Loucy (cell line): Measurements from ENCODE around the gene DNPEP.

Experiments
- H2AFZ ChIP-seq: fragments of 200-600 bp; sonication (generic); 2 replicates; pipeline ENCODE4 v1.6.0; 2016; ENCODE audit warnings: antibody characterized with exemption, mild to moderate bottlenecking, low read length, moderate library complexity
- H3F3A ChIP-seq: fragments of 200-600 bp; 2 replicates; pipeline ENCODE4 v1.6.0; 2016; ENCODE audit warnings: antibody characterized with exemption, low read depth, mild to moderate bottlenecking
- H3K27me3 ChIP-seq: fragments of 200-600 bp; sonication (generic); 2 replicates; pipeline ENCODE4 v1.6.1; 2014; ENCODE audit warnings: low read length, mild to moderate bottlenecking; ENCODE audit not compliant: insufficient read depth, poor library complexity, severe bottlenecking
- H3K36me3 ChIP-seq: fragments of 200-600 bp; sonication (generic); 2 replicates; pipeline ENCODE4 v1.6.1; 2016; ENCODE audit warnings: low read length; ENCODE audit not compliant: insufficient read depth
- H3K4me1 ChIP-seq: fragments of 200-600 bp; sonication (generic); 2 replicates; pipeline ENCODE4 v1.5.1; 2014; ENCODE audit warnings: low read length, mild to moderate bottlenecking; ENCODE audit not compliant: insufficient read depth, poor library complexity, severe bottlenecking
- H3K4me2 ChIP-seq: fragments of 200-600 bp; sonication (generic); 2 replicates; pipeline ENCODE4 v1.6.0; 2014; ENCODE audit warnings: antibody characterized with exemption, low read length, low read depth, mild to moderate bottlenecking; ENCODE audit not compliant: poor library complexity, severe bottlenecking
- H3K4me3 ChIP-seq: fragments of 200-600 bp; sonication (generic); 2 replicates; pipeline ENCODE4 v1.5.1; 2014; ENCODE audit warnings: low read length, mild to moderate bottlenecking, mixed read lengths; ENCODE audit not compliant: poor library complexity, severe bottlenecking
- H3K79me2 ChIP-seq: fragments of 200-600 bp; sonication (generic); 2 replicates; pipeline ENCODE4 v1.6.1; 2014; ENCODE audit warnings: low read length; ENCODE audit not compliant: insufficient read depth
- H3K9ac ChIP-seq: fragments of 200-600 bp; sonication (generic); 2 replicates; pipeline ENCODE4 v1.6.0; 2014; ENCODE audit warnings: mild to moderate bottlenecking, low read depth, low read length, moderate library complexity; ENCODE audit not compliant: poor library complexity, severe bottlenecking
- H3K9me2 ChIP-seq: fragments of 200-600 bp; sonication (generic); replicated peaks from 2 replicates; pipeline ENCODE4 v1.6.1; 2016; ENCODE audit warnings: low read depth, low read length, mixed read lengths
- H3K9me3 ChIP-seq: fragments of 200-600 bp; sonication (generic); 2 replicates; pipeline ENCODE4 v1.6.1; 2014; ENCODE audit warnings: mild to moderate bottlenecking, antibody characterized with exemption, low read length, low read depth; ENCODE audit not compliant: insufficient read depth
- H4K20me1 ChIP-seq: fragments of 200-600 bp; sonication (generic); 2 replicates; pipeline ENCODE4 v1.6.0; 2014; ENCODE audit warnings: antibody characterized with exemption, low read length, mild to moderate bottlenecking; ENCODE audit not compliant: insufficient read depth, poor library complexity, severe bottlenecking
- EZH2phosphoT487 ChIP-seq: fragments of 200-600 bp; IDR thresholded peaks from 2 replicates; pipeline ENCODE4 v1.6.1; 2018; ENCODE audit warnings: antibody characterized with exemption, mild to moderate bottlenecking, moderate library complexity, borderline replicate concordance
- TF ChIP-seq, protein P1 (sequence below): fragments of 200-600 bp; sonication (generic); conservative IDR thresholded peaks from 2 replicates; pipeline ENCODE4 v1.5.1; 2014; ENCODE audit warnings: mild to moderate bottlenecking, antibody characterized with exemption, low read length

The DNPEP gene

DNA sequence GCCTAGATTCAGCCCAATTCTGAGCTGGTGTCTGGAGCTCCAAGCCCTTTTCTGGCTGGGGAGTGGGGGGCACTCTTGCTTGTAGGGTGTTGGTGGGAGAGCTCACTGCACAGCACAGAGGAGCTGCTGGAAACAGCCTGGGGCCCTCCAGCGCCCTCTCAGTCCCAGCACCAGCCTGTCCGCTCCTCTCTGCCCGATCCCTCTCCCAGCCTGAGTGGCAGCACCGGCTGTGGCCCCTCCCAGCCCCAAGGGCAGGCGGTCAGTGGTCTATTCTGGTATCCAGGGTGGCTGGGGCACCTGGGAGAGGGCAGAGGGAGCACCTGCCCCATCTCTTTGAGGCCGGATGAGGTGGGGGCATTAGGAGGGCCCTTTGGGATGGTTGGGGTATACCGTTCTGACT is 17.2 kb upstream of the DNPEP start:
- no peak overlapping the region for H2AFZ ChIP-seq
- H3K79me2 ChIP-seq = no peaks in the 10 kb centered on the region
- H4K20me1 ChIP-seq = no peaks in the 10 kb centered on the region
- TF ChIP-seq EZH2phosphoT487 = no peak
- TF ChIP-seq, protein P1, sequence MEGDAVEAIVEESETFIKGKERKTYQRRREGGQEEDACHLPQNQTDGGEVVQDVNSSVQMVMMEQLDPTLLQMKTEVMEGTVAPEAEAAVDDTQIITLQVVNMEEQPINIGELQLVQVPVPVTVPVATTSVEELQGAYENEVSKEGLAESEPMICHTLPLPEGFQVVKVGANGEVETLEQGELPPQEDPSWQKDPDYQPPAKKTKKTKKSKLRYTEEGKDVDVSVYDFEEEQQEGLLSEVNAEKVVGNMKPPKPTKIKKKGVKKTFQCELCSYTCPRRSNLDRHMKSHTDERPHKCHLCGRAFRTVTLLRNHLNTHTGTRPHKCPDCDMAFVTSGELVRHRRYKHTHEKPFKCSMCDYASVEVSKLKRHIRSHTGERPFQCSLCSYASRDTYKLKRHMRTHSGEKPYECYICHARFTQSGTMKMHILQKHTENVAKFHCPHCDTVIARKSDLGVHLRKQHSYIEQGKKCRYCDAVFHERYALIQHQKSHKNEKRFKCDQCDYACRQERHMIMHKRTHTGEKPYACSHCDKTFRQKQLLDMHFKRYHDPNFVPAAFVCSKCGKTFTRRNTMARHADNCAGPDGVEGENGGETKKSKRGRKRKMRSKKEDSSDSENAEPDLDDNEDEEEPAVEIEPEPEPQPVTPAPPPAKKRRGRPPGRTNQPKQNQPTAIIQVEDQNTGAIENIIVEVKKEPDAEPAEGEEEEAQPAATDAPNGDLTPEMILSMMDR = no peak
- no peak overlapping the region for H3K4me3 ChIP-seq
- no peaks in the 10 kb centered on the region for H3K27me3 ChIP-seq
- H3K4me1 ChIP-seq = no peaks in the 10 kb centered on the region
- H3F3A ChIP-seq = no peaks in the 10 kb centered on the region
- no peaks in the 10 kb centered on the region for H3K36me3 ChIP-seq
- no peak overlapping the region for H3K4me2 ChIP-seq
- no peak overlapping the region for H3K9ac ChIP-seq
- H3K9me3 ChIP-seq = no peaks in the 10 kb centered on the region
- no peaks in the 10 kb centered on the region for H3K9me2 ChIP-seq

DNA sequence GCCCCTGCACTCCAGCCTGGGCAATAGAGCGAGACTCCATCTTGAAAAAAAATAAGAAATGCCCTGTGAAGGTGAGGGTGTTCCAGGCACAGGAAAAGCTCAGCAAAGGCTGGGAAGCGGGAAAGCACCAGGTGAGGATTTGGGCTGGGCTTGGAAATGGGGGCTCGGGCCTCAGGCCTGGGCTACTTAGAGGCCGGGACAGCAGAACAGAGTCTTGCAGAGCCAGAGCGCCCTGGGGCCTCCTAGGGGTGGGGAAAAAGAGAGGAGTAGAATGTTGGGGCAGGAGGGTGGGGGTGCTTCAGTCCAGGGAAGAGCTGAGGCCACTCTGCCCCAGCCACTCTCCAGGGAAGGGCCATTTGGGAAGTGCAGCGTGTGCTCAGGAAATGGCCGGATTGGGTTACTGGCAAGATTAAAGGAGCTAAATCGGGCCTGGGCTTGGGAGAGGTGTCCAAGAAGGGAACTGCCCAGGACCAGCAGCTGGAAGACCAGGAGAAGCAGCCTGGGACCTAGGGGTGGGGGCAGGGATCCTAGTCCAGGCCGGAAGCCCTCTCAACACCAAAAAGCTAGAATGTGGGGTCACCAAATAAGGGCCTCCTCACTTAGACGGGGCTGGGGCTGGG is 16.7 kb upstream of the DNPEP start:
- no peaks in the 10 kb centered on the region for H4K20me1 ChIP-seq
- H3K4me1 ChIP-seq = no peaks in the 10 kb centered on the region
- no peaks in the 10 kb centered on the region for H3K79me2 ChIP-seq
- H3K9me2 ChIP-seq = no peaks in the 10 kb centered on the region
- H3K36me3 ChIP-seq = no peaks in the 10 kb centered on the region
- no peaks in the 10 kb centered on the region for H3F3A ChIP-seq
- no peak for TF ChIP-seq EZH2phosphoT487
- TF ChIP-seq, protein P1 = no peak
- H2AFZ ChIP-seq = no peak overlapping the region
- H3K9ac ChIP-seq = no peak overlapping the region
- H3K4me2 ChIP-seq = no peak overlapping the region
- H3K9me3 ChIP-seq = no peaks in the 10 kb centered on the region
- H3K27me3 ChIP-seq = no peaks in the 10 kb centered on the region
- H3K4me3 ChIP-seq = no peak overlapping the region

DNA sequence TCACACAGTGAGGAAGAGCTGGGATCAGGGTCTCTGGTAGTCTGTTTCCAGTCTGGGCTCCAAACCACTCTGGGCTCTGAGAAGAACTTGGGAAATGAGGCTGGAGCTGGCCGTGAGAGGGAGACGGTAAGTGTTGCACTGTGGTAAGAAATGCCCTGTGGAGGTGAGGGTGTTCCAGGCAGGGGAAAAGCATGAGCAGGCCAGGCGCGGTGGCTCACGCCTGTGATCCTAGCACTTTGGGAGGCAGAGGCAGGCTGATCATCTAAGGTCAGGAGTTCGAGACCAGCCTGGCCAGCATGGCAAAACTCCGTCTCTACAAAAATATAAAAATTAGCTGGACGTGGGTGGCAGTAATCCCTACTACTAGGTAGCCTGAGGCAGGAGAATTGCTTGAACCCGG is 16.1 kb upstream of the DNPEP start:
- Histone ChIP-seq H3K27me3 (no peaks in the 10 kb centered on the region), H3F3A (no peaks in the 10 kb centered on the region), H3K4me2 (no peak overlapping the region), H3K9me3 (no peaks in the 10 kb centered on the region), H3K79me2 (no peaks in the 10 kb centered on the region), H4K20me1 (no peaks in the 10 kb centered on the region), H3K9me2 (no peaks in the 10 kb centered on the region), H3K4me3 (no peak overlapping the region), H2AFZ (no peak overlapping the region), H3K36me3 (no peaks in the 10 kb centered on the region), H3K4me1 (no peaks in the 10 kb centered on the region), H3K9ac (no peak overlapping the region)
- TF ChIP-seq, protein P1 = no peak
- TF ChIP-seq EZH2phosphoT487 = no peak
